ENCODE data around the gene OGFOD1.
A peak's percentile ranks its signal among the peaks of the same experiment; 100 is the strongest.

Gene OGFOD1

GRCh38 chr16:56510544-56510943 lies 59.2 kb downstream of the OGFOD1 start:
- Histone ChIP-seq H3K36me3 (replicated peaks) (peaks cover 3% of the 10 kb centered on the region; the same call in 1 of the 2 replicates), H3K4me3 (no peak overlapping the region)
- in situ Hi-C loops (cut with MboI; ENCODE audit: low sequenced_read_pairs), result no loop called here

GRCh38 chr16:56512025-56512424 lies 60.7 kb downstream of the OGFOD1 start:
- Histone ChIP-seq H3K4me3 (no peak overlapping the region), H3K36me3 (replicated peaks) (no peaks in the 10 kb centered on the region; the same call in 1 of the 2 replicates), H3K9me3 (no peaks in the 10 kb centered on the region), H3K27me3 (ENCODE audit: low read depth) (no peaks in the 10 kb centered on the region), H3K4me1 (peaks cover 6% of the 10 kb centered on the region)
- in situ Hi-C loops (cut with MboI; ENCODE audit: low sequenced_read_pairs), result no loop called here
- no peak for DNase-seq (ENCODE audit: low spot score in 2 of 2)

More at GRCh38 chr16:56510544-56510943, 59.2 kb downstream of the OGFOD1 start:
- no peaks in the 10 kb centered on the region for H3K27me3 ChIP-seq (ENCODE audit: low read depth)
- H3K9me3 ChIP-seq, result no peaks in the 10 kb centered on the region
- H3K4me1 ChIP-seq, result 0 out of 2 replicates have a peak, but pooled peaks cover 3% of the 10 kb centered on the region
- DNase-seq (ENCODE audit: low spot score in 2 of 2), result no peak

- H3K36me3 ChIP-seq (replicated peaks), result no peaks in the 10 kb centered on the region; the same call in 1 of the 2 replicates
- H3K27me3 ChIP-seq (ENCODE audit: low read depth), result no peaks in the 10 kb centered on the region
- no peak overlapping the region for H3K4me3 ChIP-seq
- H3K9me3 ChIP-seq, result no peaks in the 10 kb centered on the region
- no peak for DNase-seq (ENCODE audit: low spot score in 2 of 2)
- in situ Hi-C loops (cut with MboI; ENCODE audit: low sequenced_read_pairs), result no loop called here
- H3K4me1 ChIP-seq, result peaks cover 6% of the 10 kb centered on the region
Observed at GRCh38 chr16:56513091-56513490, 61.7 kb downstream of the OGFOD1 start.

- Histone ChIP-seq H3K4me3 (no peak overlapping the region), H3K36me3 (replicated peaks) (no peaks in the 10 kb centered on the region; the same call in 1 of the 2 replicates), H3K4me1 (peaks cover 6% of the 10 kb centered on the region), H3K27me3 (ENCODE audit: low read depth) (no peaks in the 10 kb centered on the region), H3K9me3 (no peaks in the 10 kb centered on the region)
- DNase-seq (ENCODE audit: low spot score in 2 of 2), result peak; percentile 47 to 55
- in situ Hi-C loops (cut with MboI; ENCODE audit: low sequenced_read_pairs), result no loop called here
Observed at GRCh38 chr16:56513972-56514371, 62.6 kb downstream of the OGFOD1 start.

GRCh38 chr16:56514845-56515244 lies 63.5 kb downstream of the OGFOD1 start:
- no peak for DNase-seq (ENCODE audit: low spot score in 2 of 2)

GRCh38 chr16:56515665-56516064 lies 64.3 kb downstream of the OGFOD1 start:
- H3K4me3 ChIP-seq, result no peak overlapping the region
- H3K4me1 ChIP-seq, result peaks cover 11% of the 10 kb centered on the region
- no peaks in the 10 kb centered on the region for H3K27me3 ChIP-seq (ENCODE audit: low read depth)
- DNase-seq (ENCODE audit: low spot score in 2 of 2), result no peak
- in situ Hi-C loops (cut with MboI; ENCODE audit: low sequenced_read_pairs), result no loop called here
- H3K36me3 ChIP-seq (replicated peaks), result no peaks in the 10 kb centered on the region; the same call in 1 of the 2 replicates
- H3K9me3 ChIP-seq, result no peaks in the 10 kb centered on the region

More at GRCh38 chr16:56514845-56515244, 63.5 kb downstream of the OGFOD1 start:
- Histone ChIP-seq H3K36me3 (replicated peaks) (no peaks in the 10 kb centered on the region; the same call in 1 of the 2 replicates), H3K9me3 (no peaks in the 10 kb centered on the region), H3K4me1 (peaks cover 6% of the 10 kb centered on the region), H3K4me3 (no peak overlapping the region), H3K27me3 (ENCODE audit: low read depth) (no peaks in the 10 kb centered on the region)
- in situ Hi-C loops (cut with MboI; ENCODE audit: low sequenced_read_pairs), result no loop called here

GRCh38 chr16:56517206-56517605 lies 65.9 kb downstream of the OGFOD1 start:
- Histone ChIP-seq H3K27me3 (ENCODE audit: low read depth) (no peaks in the 10 kb centered on the region), H3K36me3 (replicated peaks) (no peaks in the 10 kb centered on the region), H3K4me3 (no peak overlapping the region), H3K9me3 (no peaks in the 10 kb centered on the region), H3K4me1 (peaks cover 11% of the 10 kb centered on the region)
- in situ Hi-C loops (cut with MboI; ENCODE audit: low sequenced_read_pairs), result no loop called here
- DNase-seq (ENCODE audit: low spot score in 2 of 2), result no peak

- in situ Hi-C loops (cut with MboI; ENCODE audit: low sequenced_read_pairs), result no loop called here
- H3K4me3 ChIP-seq, result no peak overlapping the region
- no peak for DNase-seq (ENCODE audit: low spot score in 2 of 2)
- no peaks in the 10 kb centered on the region for H3K27me3 ChIP-seq (ENCODE audit: low read depth)
- peaks cover 9% of the 10 kb centered on the region for H3K4me1 ChIP-seq
- no peaks in the 10 kb centered on the region for H3K9me3 ChIP-seq
- no peaks in the 10 kb centered on the region for H3K36me3 ChIP-seq (replicated peaks)
Observed at GRCh38 chr16:56518425-56518824, 67.1 kb downstream of the OGFOD1 start.

GRCh38 chr16:56519459-56520250 lies 68.3 kb downstream of the OGFOD1 start, which contains the start of gene BBS2:
Gene BBS2 (minus strand): TSS chr16:56520024. CDS start chr16:56519862, 162 bp downstream.
- Histone ChIP-seq H3K9me3 (no peaks in the 10 kb centered on the region), H3K4me1 (peaks cover 9% of the 10 kb centered on the region), H3K36me3 (replicated peaks) (no peaks in the 10 kb centered on the region), H3K4me3 (peak within 1 kb of the TSS; percentile 92), H3K27me3 (ENCODE audit: low read depth) (no peaks in the 10 kb centered on the region)
- peak; percentile 80 to 91 for DNase-seq (ENCODE audit: low spot score in 2 of 2)
- in situ Hi-C loops (cut with MboI; ENCODE audit: low sequenced_read_pairs), result no loop called here

- Histone ChIP-seq H3K36me3 (replicated peaks) (no peaks in the 10 kb centered on the region), H3K4me1 (peaks cover 9% of the 10 kb centered on the region)
- in situ Hi-C loops (cut with MboI; ENCODE audit: low sequenced_read_pairs), result no loop called here
Observed at GRCh38 chr16:56520251-56520577, 68.9 kb downstream of the OGFOD1 start.

GRCh38 chr16:56525236-56525635 lies 73.9 kb downstream of the OGFOD1 start:
- H3K36me3 ChIP-seq (replicated peaks), result no peaks in the 10 kb centered on the region
- H3K4me3 ChIP-seq, result no peak overlapping the region
- H3K27me3 ChIP-seq (ENCODE audit: low read depth), result peaks cover 4% of the 10 kb centered on the region; the same call in 1 of the 2 replicates
- H3K4me1 ChIP-seq, result peaks cover 2% of the 10 kb centered on the region
- in situ Hi-C loops (cut with MboI; ENCODE audit: low sequenced_read_pairs), result loop anchor here (25.0 kb wide), 1 partner anchor 88 kb away; the partner anchor contains the start of gene AMFR
- DNase-seq (ENCODE audit: low spot score in 2 of 2), result no peak
- no peaks in the 10 kb centered on the region for H3K9me3 ChIP-seq

More at GRCh38 chr16:56520251-56520577, 68.9 kb downstream of the OGFOD1 start:
- Histone ChIP-seq H3K9me3 (no peaks in the 10 kb centered on the region), H3K27me3 (ENCODE audit: low read depth) (no peaks in the 10 kb centered on the region), H3K4me3 (peak overlapping the region; percentile 92)
- no peak for DNase-seq (ENCODE audit: low spot score in 2 of 2)
